Lower leg skin (tissue), 3 donors: Measurements from ENCODE around the gene PPFIBP2.

ENCODE experiments used
- CTCF ChIP-seq, 3 donors: fragments of 450-650 bp; IDR thresholded peaks; one replicate each; pipeline ENCODE4 v1.5.1; 2016; ENCODE audit warnings: antibody characterized with exemption in 3 of 3, mild to moderate bottlenecking in 3 of 3, moderate library complexity in 2 of 3
- POLR2A ChIP-seq, 2 donors: fragments of 450-650 bp; IDR thresholded peaks; one replicate each; pipeline ENCODE4 v1.6.1; 2016 to 2017; ENCODE audit warnings: antibody characterized with exemption in 2 of 2, mild to moderate bottlenecking in 1 of 2, moderate library complexity in 1 of 2

DNA sequence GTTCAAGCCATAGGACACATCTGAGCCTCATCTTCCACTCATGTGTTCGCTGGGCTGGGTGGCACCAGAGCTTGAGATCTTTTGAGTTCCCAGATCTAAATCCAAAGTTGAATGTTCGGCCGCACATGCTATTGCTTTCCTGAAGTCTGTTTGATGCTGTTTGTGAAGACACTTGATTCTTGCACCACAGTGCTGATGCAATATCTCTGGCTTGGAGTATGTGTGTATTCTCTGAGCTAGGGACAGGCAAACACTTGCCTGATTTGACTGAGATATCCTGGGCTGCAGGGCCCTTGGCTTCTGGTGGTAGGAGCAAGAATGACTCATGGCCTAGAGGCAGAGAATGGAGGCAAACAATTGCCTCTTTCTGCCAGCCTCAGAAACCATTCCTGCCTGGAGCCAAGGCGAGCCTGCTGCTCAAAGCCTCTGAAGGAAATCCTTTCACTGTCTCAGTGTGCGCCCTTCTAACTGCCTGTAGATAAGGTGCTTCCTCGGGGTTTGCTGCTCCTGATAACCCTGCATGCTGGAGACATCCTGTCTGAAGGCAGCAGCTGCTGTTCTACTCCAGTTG is 86.5 kb downstream of the PPFIBP2 start:
- TF ChIP-seq CTCF (IDR thresholded peaks at IDR 0.05): no peak
- TF ChIP-seq POLR2A (IDR thresholded peaks at IDR 0.05): no peak
